Body of pancreas (tissue), 4 donors: ENCODE data around the gene IL20. TPM values are rescaled to one million over a fixed set of nuclear protein-coding genes. Genes with fewer than 3 reads are reported as not detected.

Experiments
- ATAC-seq: fragments of 150-250 bp; one replicate; pipeline ENCODE4 v1.9.1; 2016
- DNase-seq, 4 donors: peaks; one replicate each; pipeline ENCODE4 v3.0.0-alpha.2; 2019
- H3K27ac ChIP-seq, 4 donors: fragments of 200-600 bp; sonication (generic); 1 replicate in 3 of 4; 2 replicates in 1 of 4; pipeline versions ENCODE4 v1.5.1 to v1.6.1; 2016 to 2019; ENCODE audit warnings: mild to moderate bottlenecking in 1 of 4, mixed read lengths in 1 of 4, moderate library complexity in 1 of 4
- H3K27me3 ChIP-seq, 2 donors: fragments of 200-600 bp; sonication (generic); one replicate each; pipeline ENCODE4 v1.6.0; 2016; ENCODE audit warnings: mild to moderate bottlenecking in 1 of 2
- H3K36me3 ChIP-seq, 2 donors: fragments of 200-600 bp; sonication (generic); replicated peaks in 1 of 2; 2 replicates each; pipeline ENCODE4 v1.5.1; 2016; ENCODE audit warnings: low read depth in 2 of 2; ENCODE audit not compliant: insufficient read depth in 1 of 2
- H3K4me1 ChIP-seq: fragments of 200-600 bp; sonication (generic); one replicate; pipeline ENCODE4 v1.6.0; 2016
- H3K4me3 ChIP-seq, 2 donors: fragments of 200-600 bp; sonication (generic); 1 replicate in 1 of 2; 2 replicates in 1 of 2; pipeline ENCODE4 v1.5.1; 2016 to 2019
- H3K9me3 ChIP-seq, 3 donors: fragments of 200-600 bp; sonication (generic); 1 replicate in 2 of 3; 2 replicates in 1 of 3; pipeline ENCODE4 v1.5.1; 2016
- POLR2A ChIP-seq, 3 donors: fragments of 450-650 bp; IDR thresholded peaks; one replicate each; pipeline ENCODE4 v1.6.1; 2016; ENCODE audit warnings: antibody characterized with exemption in 3 of 3, mild to moderate bottlenecking in 2 of 3
- WGBS, 2 donors: methylation state at CpG; one replicate each; pipeline ENCODE4 v1.1.5; 2017; 5-methylcytosine and 5-hydroxymethylcytosine counted together
- intact Hi-C: fragments of 100-400 bp; cut with DNase I; formaldehyde crosslinking; loops from one replicate; pipeline ENCODE4 v1.15.1; 2023
- total RNA-seq, 2 donors: library from RNA; depleted of rRNA; stranded (reverse); fragments of >200 nt; gene quantifications; one replicate each; pipeline ENCODE4 v1.1.0, GENCODE V29; 2016
- TF ChIP-seq, protein P1 (sequence below), 7 experiments: fragments of 450-650 bp in 4 of 7; fragments of 200-600 bp in 3 of 7; sonication (generic) in 3 of 7; IDR thresholded peaks; one replicate each; pipeline ENCODE4 v1.5.1; 2016 to 2019; ENCODE audit warnings: antibody characterized with exemption in 7 of 7

Gene IL20
- total RNA-seq, 2 donors from 2014 or later = not detected

DNA sequence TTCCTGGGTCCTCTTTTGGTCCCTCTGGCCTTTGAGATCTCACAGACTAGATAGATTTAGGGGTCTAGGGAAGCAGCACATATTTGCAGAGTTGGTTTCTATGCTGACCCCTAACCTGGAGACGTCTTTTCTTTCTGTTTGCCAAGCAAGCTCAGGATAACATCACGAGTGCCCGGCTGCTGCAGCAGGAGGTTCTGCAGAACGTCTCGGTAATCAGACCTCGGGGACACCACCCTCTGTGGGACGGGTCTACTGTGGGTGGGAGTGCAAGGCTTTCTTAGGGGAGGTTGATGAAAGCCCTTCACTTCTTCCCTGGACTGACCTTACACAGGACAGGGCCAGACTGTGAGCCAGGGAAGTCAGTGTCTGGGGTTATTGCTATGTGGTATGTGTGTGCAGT is 34.7 kb downstream of the IL20 start:
- H3K27ac ChIP-seq = no peak overlapping the region
- WGBS, 2 donors = 65 to 73% methylated on average over 7 of the region's 7 CpGs
- H3K9me3 ChIP-seq = no peaks in the 10 kb centered on the region
- ATAC-seq = no peak
- H3K4me3 ChIP-seq = no peak overlapping the region
- intact Hi-C loops = loop anchor here (5.0 kb wide), 1 partner anchor 168 kb away; no protein-coding TSS in a partner anchor
- no peaks in the 10 kb centered on the region for H3K36me3 ChIP-seq
- TF ChIP-seq, protein P1, sequence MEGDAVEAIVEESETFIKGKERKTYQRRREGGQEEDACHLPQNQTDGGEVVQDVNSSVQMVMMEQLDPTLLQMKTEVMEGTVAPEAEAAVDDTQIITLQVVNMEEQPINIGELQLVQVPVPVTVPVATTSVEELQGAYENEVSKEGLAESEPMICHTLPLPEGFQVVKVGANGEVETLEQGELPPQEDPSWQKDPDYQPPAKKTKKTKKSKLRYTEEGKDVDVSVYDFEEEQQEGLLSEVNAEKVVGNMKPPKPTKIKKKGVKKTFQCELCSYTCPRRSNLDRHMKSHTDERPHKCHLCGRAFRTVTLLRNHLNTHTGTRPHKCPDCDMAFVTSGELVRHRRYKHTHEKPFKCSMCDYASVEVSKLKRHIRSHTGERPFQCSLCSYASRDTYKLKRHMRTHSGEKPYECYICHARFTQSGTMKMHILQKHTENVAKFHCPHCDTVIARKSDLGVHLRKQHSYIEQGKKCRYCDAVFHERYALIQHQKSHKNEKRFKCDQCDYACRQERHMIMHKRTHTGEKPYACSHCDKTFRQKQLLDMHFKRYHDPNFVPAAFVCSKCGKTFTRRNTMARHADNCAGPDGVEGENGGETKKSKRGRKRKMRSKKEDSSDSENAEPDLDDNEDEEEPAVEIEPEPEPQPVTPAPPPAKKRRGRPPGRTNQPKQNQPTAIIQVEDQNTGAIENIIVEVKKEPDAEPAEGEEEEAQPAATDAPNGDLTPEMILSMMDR (IDR thresholded peaks at IDR 0.05) = no peak
- TF ChIP-seq POLR2A (IDR thresholded peaks at IDR 0.05) = no peak
- no peaks in the 10 kb centered on the region for H3K27me3 ChIP-seq
- no peak for DNase-seq
- H3K4me1 ChIP-seq = peaks cover 10% of the 10 kb centered on the region

DNA sequence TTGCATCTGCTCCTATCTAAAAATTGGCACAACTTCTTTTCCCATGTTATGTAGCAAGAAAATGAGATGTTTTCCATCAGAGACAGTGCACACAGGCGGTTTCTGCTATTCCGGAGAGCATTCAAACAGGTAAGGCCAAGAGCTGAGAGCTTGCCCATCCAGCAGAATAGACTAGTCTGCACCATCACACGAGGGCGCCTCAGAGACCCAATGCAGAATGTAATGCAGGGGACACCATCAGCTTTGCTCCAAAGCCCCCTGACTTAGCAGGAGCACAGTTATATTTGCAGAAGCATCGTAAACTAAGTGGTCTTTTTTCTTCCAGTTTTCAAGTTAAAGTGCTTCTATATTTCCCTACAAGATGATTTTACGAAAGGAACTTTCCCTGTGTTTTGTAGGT is 36.5 kb downstream of the IL20 start:
- Histone ChIP-seq H3K36me3 (no peaks in the 10 kb centered on the region), H3K27me3 (no peaks in the 10 kb centered on the region), H3K27ac (no peak overlapping the region), H3K4me1 (no peaks in the 10 kb centered on the region), H3K4me3 (no peak overlapping the region), H3K9me3 (no peaks in the 10 kb centered on the region)
- DNase-seq (no peak), ATAC-seq (no peak)
- TF ChIP-seq POLR2A (IDR thresholded peaks at IDR 0.05) = no peak
- TF ChIP-seq, protein P1 (IDR thresholded peaks at IDR 0.05) = no peak
- intact Hi-C loops = loop anchor here (5.0 kb wide), 1 partner anchor 170 kb away; no protein-coding TSS in a partner anchor
- 77 to 79% methylated on average over 6 of the region's 6 CpGs for WGBS, 2 donors

DNA sequence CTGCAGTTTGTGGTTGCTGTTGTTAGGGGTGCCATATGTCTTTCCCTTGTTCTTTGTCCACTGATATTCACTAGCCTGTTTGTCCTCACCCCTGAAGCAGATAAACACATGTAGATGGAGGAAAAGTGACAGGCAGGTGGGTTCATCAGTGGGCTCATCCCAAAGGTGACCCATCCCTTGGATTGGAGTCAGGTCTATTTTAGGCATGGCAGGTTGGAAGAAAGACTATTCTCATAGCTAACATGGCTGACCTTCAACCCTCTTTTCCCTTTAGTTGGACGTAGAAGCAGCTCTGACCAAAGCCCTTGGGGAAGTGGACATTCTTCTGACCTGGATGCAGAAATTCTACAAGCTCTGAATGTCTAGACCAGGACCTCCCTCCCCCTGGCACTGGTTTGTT is 37.3 kb downstream of the IL20 start:
- no peak for ATAC-seq
- Histone ChIP-seq H3K4me1 (no peaks in the 10 kb centered on the region), H3K9me3 (no peaks in the 10 kb centered on the region), H3K27ac (no peak overlapping the region), H3K4me3 (no peak overlapping the region), H3K36me3 (no peaks in the 10 kb centered on the region), H3K27me3 (no peaks in the 10 kb centered on the region)
- WGBS, 2 donors = 80 to 83% methylated on average over 1 of the region's 1 CpG
- intact Hi-C loops = loop anchor here (5.0 kb wide), 1 partner anchor 170 kb away; no protein-coding TSS in a partner anchor
- TF ChIP-seq, protein P1 (IDR thresholded peaks at IDR 0.05) = no peak
- TF ChIP-seq POLR2A (IDR thresholded peaks at IDR 0.05) = no peak
- no peak for DNase-seq

DNA sequence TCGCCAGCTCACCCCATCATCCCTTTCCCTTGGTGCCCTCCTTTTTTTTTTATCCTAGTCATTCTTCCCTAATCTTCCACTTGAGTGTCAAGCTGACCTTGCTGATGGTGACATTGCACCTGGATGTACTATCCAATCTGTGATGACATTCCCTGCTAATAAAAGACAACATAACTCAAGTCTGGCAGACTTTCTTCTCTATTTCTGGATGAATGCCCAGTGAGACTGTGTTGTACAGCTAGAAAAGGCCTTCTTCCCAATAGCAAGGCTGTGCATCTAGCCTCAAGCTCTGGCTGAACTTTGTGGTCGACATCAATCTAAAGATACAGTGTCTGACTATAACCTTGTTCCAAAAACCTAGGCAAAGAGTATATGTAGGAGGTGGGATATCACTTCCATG is 38.3 kb downstream of the IL20 start:
- Histone ChIP-seq H3K4me3 (no peak overlapping the region), H3K9me3 (no peaks in the 10 kb centered on the region), H3K27me3 (no peaks in the 10 kb centered on the region), H3K4me1 (peaks cover 7% of the 10 kb centered on the region), H3K36me3 (no peaks in the 10 kb centered on the region), H3K27ac (no peak overlapping the region)
- no peak for TF ChIP-seq POLR2A (IDR thresholded peaks at IDR 0.05)
- TF ChIP-seq, protein P1 (IDR thresholded peaks at IDR 0.05) = no peak
- 56 to 74% methylated on average over 2 of the region's 2 CpGs for WGBS, 2 donors
- ATAC-seq (no peak), DNase-seq (no peak)
- intact Hi-C loops = loop anchor here (5.0 kb wide), 1 partner anchor 171 kb away; no protein-coding TSS in a partner anchor

DNA sequence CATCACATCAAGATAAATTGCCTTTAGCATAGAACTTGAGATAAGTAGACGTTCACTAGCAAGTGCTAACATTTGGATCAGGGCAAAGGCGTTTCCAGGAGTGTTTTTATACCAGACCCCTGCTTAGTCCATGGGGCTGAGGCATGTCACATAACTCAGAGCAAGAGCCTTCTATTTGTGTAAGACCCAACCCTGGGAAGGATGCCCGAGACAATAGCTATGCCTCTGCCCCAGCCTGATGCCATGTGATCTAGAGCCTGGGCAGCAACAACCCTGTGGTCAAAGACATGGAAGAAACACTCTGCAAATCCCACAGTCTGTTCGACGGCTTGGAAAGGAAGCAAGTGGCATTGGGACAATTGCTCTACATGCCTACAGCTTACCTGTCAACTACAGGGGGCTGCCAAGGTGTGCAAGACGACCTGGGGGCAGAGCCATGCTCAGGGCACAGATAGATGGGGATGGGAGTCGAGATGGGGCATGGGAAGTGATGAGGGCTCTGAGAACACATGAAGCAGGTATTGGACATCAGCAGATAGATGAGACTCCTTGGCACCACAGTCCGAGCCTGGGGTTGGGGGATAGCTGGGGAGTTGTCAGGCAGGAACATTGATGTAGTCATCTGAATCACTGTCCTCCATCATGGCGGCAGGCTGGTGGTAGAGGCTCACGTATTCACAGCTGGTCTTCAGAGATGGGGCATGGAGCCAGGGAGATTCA is 39.2 kb downstream of the IL20 start:
- DNase-seq = no peak
- Histone ChIP-seq H3K4me1 (peaks cover 11% of the 10 kb centered on the region), H3K4me3 (no peak overlapping the region), H3K27ac (no peak overlapping the region), H3K27me3 (no peaks in the 10 kb centered on the region), H3K36me3 (no peaks in the 10 kb centered on the region), H3K9me3 (no peaks in the 10 kb centered on the region)
- WGBS, 2 donors = 69 to 71% methylated on average over 10 of the region's 10 CpGs
- intact Hi-C loops = loop anchor here (5.0 kb wide), 1 partner anchor 172 kb away; no protein-coding TSS in a partner anchor
- no peak for TF ChIP-seq POLR2A (IDR thresholded peaks at IDR 0.05)
- TF ChIP-seq, protein P1 (IDR thresholded peaks at IDR 0.05) = no peak
- ATAC-seq = no peak
